ENCODE measurements around the gene SCAMP4.

DNA sequence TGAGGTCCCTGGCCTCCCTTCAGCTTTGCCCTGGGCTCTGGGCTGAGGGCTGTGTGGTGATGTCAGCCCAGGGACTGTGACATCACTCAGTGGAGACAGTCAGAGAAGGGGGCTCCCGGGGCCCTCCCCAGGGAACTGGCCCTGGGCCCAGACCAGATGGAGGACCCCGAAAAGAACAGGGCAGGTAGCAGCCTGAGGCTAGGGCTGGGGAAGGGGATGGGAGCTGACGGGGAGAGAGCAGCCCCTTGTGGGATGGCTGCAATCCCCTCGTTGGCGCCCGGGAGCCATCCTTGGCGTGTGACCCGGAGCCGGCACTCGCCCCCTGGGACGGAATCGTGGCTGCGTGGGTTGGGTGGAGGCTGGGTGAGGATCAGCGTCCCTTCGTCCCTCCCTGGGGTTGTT is 49.3 kb downstream of the SCAMP4 start:
- TF ChIP-seq EP300 (IDR thresholded peaks at IDR 0.05; ENCODE audit: borderline replicate concordance in 1 of 2, low read depth in 1 of 2, low read length in 1 of 2), result no peak
- TF ChIP-seq, protein P1, sequence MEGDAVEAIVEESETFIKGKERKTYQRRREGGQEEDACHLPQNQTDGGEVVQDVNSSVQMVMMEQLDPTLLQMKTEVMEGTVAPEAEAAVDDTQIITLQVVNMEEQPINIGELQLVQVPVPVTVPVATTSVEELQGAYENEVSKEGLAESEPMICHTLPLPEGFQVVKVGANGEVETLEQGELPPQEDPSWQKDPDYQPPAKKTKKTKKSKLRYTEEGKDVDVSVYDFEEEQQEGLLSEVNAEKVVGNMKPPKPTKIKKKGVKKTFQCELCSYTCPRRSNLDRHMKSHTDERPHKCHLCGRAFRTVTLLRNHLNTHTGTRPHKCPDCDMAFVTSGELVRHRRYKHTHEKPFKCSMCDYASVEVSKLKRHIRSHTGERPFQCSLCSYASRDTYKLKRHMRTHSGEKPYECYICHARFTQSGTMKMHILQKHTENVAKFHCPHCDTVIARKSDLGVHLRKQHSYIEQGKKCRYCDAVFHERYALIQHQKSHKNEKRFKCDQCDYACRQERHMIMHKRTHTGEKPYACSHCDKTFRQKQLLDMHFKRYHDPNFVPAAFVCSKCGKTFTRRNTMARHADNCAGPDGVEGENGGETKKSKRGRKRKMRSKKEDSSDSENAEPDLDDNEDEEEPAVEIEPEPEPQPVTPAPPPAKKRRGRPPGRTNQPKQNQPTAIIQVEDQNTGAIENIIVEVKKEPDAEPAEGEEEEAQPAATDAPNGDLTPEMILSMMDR (IDR thresholded peaks at IDR 0.05), result no peak
- TF ChIP-seq, protein P2, sequence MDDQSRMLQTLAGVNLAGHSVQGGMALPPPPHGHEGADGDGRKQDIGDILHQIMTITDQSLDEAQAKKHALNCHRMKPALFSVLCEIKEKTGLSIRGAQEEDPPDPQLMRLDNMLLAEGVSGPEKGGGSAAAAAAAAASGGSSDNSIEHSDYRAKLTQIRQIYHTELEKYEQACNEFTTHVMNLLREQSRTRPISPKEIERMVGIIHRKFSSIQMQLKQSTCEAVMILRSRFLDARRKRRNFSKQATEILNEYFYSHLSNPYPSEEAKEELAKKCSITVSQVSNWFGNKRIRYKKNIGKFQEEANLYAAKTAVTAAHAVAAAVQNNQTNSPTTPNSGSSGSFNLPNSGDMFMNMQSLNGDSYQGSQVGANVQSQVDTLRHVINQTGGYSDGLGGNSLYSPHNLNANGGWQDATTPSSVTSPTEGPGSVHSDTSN (IDR thresholded peaks at IDR 0.05), result no peak
- TF ChIP-seq, protein P3, sequence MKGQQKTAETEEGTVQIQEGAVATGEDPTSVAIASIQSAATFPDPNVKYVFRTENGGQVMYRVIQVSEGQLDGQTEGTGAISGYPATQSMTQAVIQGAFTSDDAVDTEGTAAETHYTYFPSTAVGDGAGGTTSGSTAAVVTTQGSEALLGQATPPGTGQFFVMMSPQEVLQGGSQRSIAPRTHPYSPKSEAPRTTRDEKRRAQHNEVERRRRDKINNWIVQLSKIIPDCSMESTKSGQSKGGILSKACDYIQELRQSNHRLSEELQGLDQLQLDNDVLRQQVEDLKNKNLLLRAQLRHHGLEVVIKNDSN (IDR thresholded peaks at IDR 0.05; ENCODE audit: borderline replicate concordance, low read depth), result no peak
- TF ChIP-seq RXRA (IDR thresholded peaks at IDR 0.05; ENCODE audit: borderline replicate concordance, low read depth), result no peak
